CD14-positive monocyte (primary cell): Measurements from ENCODE around the gene STX1A. TPM values are rescaled to one million over a fixed set of nuclear protein-coding genes. Genes with fewer than 3 reads are reported as not detected.

Experiments
- DNase-seq, 3 donors: peaks; one replicate each; pipeline ENCODE4 v3.0.0-alpha.2; 2011 to 2022
- H2AFZ ChIP-seq: 2 replicates; pipeline ENCODE4 v1.6.0; 2012; ENCODE audit warnings: mild to moderate bottlenecking, low read depth, low read length, inconsistent platforms; ENCODE audit not compliant: insufficient read depth, poor library complexity, severe bottlenecking
- H3K27ac ChIP-seq, 2 donors: 1 replicate in 1 of 2; 2 replicates in 1 of 2; pipeline ENCODE4 v1.5.1; 2012 to 2013; ENCODE audit warnings: low read length in 2 of 2, control low read depth in 1 of 2, inconsistent platforms in 1 of 2, low read depth in 1 of 2, mild to moderate bottlenecking in 1 of 2
- H3K27me3 ChIP-seq, 2 donors: one replicate each; pipeline versions ENCODE4 v1.6.0 to v1.6.1; 2011 to 2013; ENCODE audit warnings: low read length in 2 of 2; ENCODE audit not compliant: control insufficient read depth in 2 of 2, insufficient read depth in 2 of 2
- H3K36me3 ChIP-seq, 2 donors: replicated peaks in 1 of 2; 1 replicate in 1 of 2; 2 replicates in 1 of 2; pipeline versions ENCODE4 v1.5.1 to v1.6.1; 2012 to 2013; ENCODE audit warnings: low read length in 2 of 2, control low read depth in 1 of 2, inconsistent platforms in 1 of 2, mild to moderate bottlenecking in 1 of 2; ENCODE audit not compliant: insufficient read depth in 2 of 2, control insufficient read depth in 1 of 2
- H3K4me1 ChIP-seq, 2 donors: 1 replicate in 1 of 2; 2 replicates in 1 of 2; pipeline versions ENCODE4 v1.5.1 to v1.6.1; 2012 to 2013; ENCODE audit warnings: low read length in 2 of 2, control low read depth in 1 of 2, inconsistent platforms in 1 of 2, mild to moderate bottlenecking in 1 of 2, moderate library complexity in 1 of 2; ENCODE audit not compliant: insufficient read depth in 2 of 2, control insufficient read depth in 1 of 2
- H3K4me2 ChIP-seq: replicated peaks from 2 replicates; pipeline ENCODE3; 2012; ENCODE audit warnings: low read length, moderate library complexity, mild to moderate bottlenecking; ENCODE audit not compliant: poor library complexity, severe bottlenecking; ENCODE audit errors: extremely low read depth
- H3K4me3 ChIP-seq, 3 experiments: fragments of 200-600 bp in 1 of 3; sonication (generic) in 1 of 3; replicated peaks in 1 of 3; 1 replicate in 2 of 3; 2 replicates in 1 of 3; pipeline ENCODE4 v1.5.1; 2011 to 2013; ENCODE audit warnings: low read length in 3 of 3, mild to moderate bottlenecking in 3 of 3, control low read depth in 2 of 3, low read depth in 2 of 3, inconsistent platforms in 1 of 3, moderate library complexity in 1 of 3
- H3K79me2 ChIP-seq: 2 replicates; pipeline ENCODE4 v1.6.0; 2012; ENCODE audit warnings: mild to moderate bottlenecking, control low read depth, inconsistent platforms, low read length, moderate library complexity; ENCODE audit not compliant: insufficient read depth
- H3K9ac ChIP-seq: 2 replicates; pipeline ENCODE4 v1.6.0; 2017; ENCODE audit warnings: low read length, mild to moderate bottlenecking; ENCODE audit not compliant: insufficient read depth, poor library complexity, severe bottlenecking
- H3K9me3 ChIP-seq, 2 donors: replicated peaks in 1 of 2; 1 replicate in 1 of 2; 2 replicates in 1 of 2; pipeline versions ENCODE4 v1.5.1 to v1.6.1; 2012 to 2013; ENCODE audit warnings: low read length in 2 of 2, control low read depth in 1 of 2; ENCODE audit not compliant: control insufficient read depth in 1 of 2, insufficient read depth in 1 of 2
- H4K20me1 ChIP-seq: 2 replicates; pipeline ENCODE4 v1.6.0; 2012; ENCODE audit warnings: mild to moderate bottlenecking, low read length, control low read depth, moderate library complexity; ENCODE audit not compliant: insufficient read depth
- H3K27ac Mint-ChIP-seq, 7 donors: one replicate each; pipeline ENCODE4 v1.8.0; 2020; ENCODE audit warnings: mild to moderate bottlenecking in 7 of 7, mixed read lengths in 7 of 7, moderate library complexity in 6 of 7, inconsistent platforms in 2 of 7
- H3K27me3 Mint-ChIP-seq, 3 donors: one replicate each; pipeline ENCODE4 v1.8.0; 2021 to 2022; ENCODE audit warnings: low read depth in 3 of 3, mild to moderate bottlenecking in 3 of 3, mixed read lengths in 3 of 3, moderate library complexity in 3 of 3, inconsistent platforms in 1 of 3
- H3K36me3 Mint-ChIP-seq, 2 donors: one replicate each; pipeline ENCODE4 v1.8.0; 2020; ENCODE audit warnings: mixed read lengths in 2 of 2, inconsistent platforms in 1 of 2, mild to moderate bottlenecking in 1 of 2
- H3K4me1 Mint-ChIP-seq: one replicate; pipeline ENCODE4 v1.8.0; 2020; ENCODE audit warnings: mild to moderate bottlenecking, mixed read lengths
- H3K4me3 Mint-ChIP-seq, 2 donors: one replicate each; pipeline ENCODE4 v1.8.0; 2020; ENCODE audit warnings: mild to moderate bottlenecking in 2 of 2, mixed read lengths in 2 of 2, moderate library complexity in 1 of 2
- H3K9me3 Mint-ChIP-seq, 7 donors: one replicate each; pipeline ENCODE4 v1.8.0; 2020 to 2022; ENCODE audit warnings: mixed read lengths in 7 of 7, mild to moderate bottlenecking in 6 of 7, moderate library complexity in 6 of 7, inconsistent platforms in 2 of 7
- CTCF ChIP-seq: fragments of 200-600 bp; IDR thresholded peaks from one replicate; pipeline ENCODE4 v1.8.0; 2022; ENCODE audit warnings: antibody characterized with exemption, mild to moderate bottlenecking
- WGBS: methylation state at CpG from one replicate; pipeline ENCODE4 v1.1.5; 2013; ENCODE audit warnings: missing lambda C conversion rate; ENCODE audit not compliant: insufficient coverage; 5-methylcytosine and 5-hydroxymethylcytosine counted together
- intact Hi-C, 2 donors: fragments of 100-400 bp; cut with micrococcal nuclease; formaldehyde crosslinking; loops; one replicate each; pipeline versions ENCODE4 v1.15.0 to v1.15.1; 2023
- polyA plus RNA-seq, 3 donors: library from polyadenylated mRNA; depleted of rRNA in 1 of 3; unstranded in 2 of 3; stranded (reverse) in 1 of 3; fragments of 300-500 nt in 2 of 3; fragments of >200 nt in 1 of 3; fragmentation: Illumina TruSeq in 2 of 3; gene quantifications; 1 replicate in 2 of 3; 2 replicates in 1 of 3; pipeline ENCODE4 v1.2.3, GENCODE V29; 2012 to 2021

Gene STX1A
- polyA plus RNA-seq, 3 donors = 0.27 to 2.7 (median 0.37) TPM

- H3K4me2 ChIP-seq = no peak overlapping the region
- Mint-ChIP-seq H3K4me1 (peaks cover 13% of the 10 kb centered on the region), H3K27ac (peak overlapping the region in 1 of 7 donors; percentile 21), H3K36me3 (no peaks in the 10 kb centered on the region), H3K9me3 (peaks cover 0 to 2% (median 0%) of the 10 kb centered on the region in 7 donors), H3K27me3 (peaks cover 7 to 14% (median 10%) of the 10 kb centered on the region in 3 donors), H3K4me3 (peak overlapping the region; percentile 7 to 23)
- H2AFZ ChIP-seq = no peak overlapping the region
- H3K79me2 ChIP-seq = no peaks in the 10 kb centered on the region
- no peaks in the 10 kb centered on the region for H3K36me3 ChIP-seq
- WGBS = 46% methylated on average over 7 of the region's 16 CpGs
- no peaks in the 10 kb centered on the region for H4K20me1 ChIP-seq
- no peak for TF ChIP-seq CTCF
- no peak overlapping the region for H3K4me3 ChIP-seq
- no peak overlapping the region for H3K9ac ChIP-seq
- no peaks in the 10 kb centered on the region for H3K27me3 ChIP-seq
- no peaks in the 10 kb centered on the region for H3K9me3 ChIP-seq
- no peak overlapping the region for H3K27ac ChIP-seq
- no peak for DNase-seq
- intact Hi-C loops = no loop called here
- peaks cover 10 to 13% of the 10 kb centered on the region in 2 donors for H3K4me1 ChIP-seq
These were observed 30.7 kb upstream of the STX1A start for GRCh38 chr7:73749931-73750776.

- Histone ChIP-seq H3K9me3 (no peaks in the 10 kb centered on the region), H3K27me3 (peaks cover 0 to 9% of the 10 kb centered on the region in 2 donors), H3K9ac (no peak overlapping the region), H3K27ac (no peak overlapping the region), H3K79me2 (no peaks in the 10 kb centered on the region), H3K4me3 (no peak overlapping the region), H4K20me1 (no peaks in the 10 kb centered on the region), H2AFZ (no peak overlapping the region), H3K4me1 (peaks cover 10 to 13% of the 10 kb centered on the region in 2 donors), H3K36me3 (no peaks in the 10 kb centered on the region), H3K4me2 (no peak overlapping the region)
- H3K27ac Mint-ChIP-seq = no peak overlapping the region
- DNase-seq = no peak
- 83% methylated on average over 1 of the region's 4 CpGs for WGBS
- no peak for TF ChIP-seq CTCF
- H3K36me3 Mint-ChIP-seq = no peaks in the 10 kb centered on the region
- intact Hi-C loops = no loop called here
- H3K27me3 Mint-ChIP-seq = peaks cover 12 to 33% (median 30%) of the 10 kb centered on the region in 3 donors
- H3K9me3 Mint-ChIP-seq = peaks cover 0 to 2% (median 0%) of the 10 kb centered on the region in 7 donors
- no peak overlapping the region for H3K4me3 Mint-ChIP-seq
- peaks cover 13% of the 10 kb centered on the region for H3K4me1 Mint-ChIP-seq
These were observed 26.9 kb upstream of the STX1A start for GRCh38 chr7:73746378-73746777.
